NCI-H526 treated with DMSO at 0.1 percent for 48 hours (cell line): ENCODE measurements around the gene TCF25.
A peak's percentile ranks its signal among the peaks of the same experiment; 100 is the strongest.
"Not testable (repeated sequence)": the region's sequence is repeated elsewhere in the genome, so short reads cannot be mapped to it uniquely, and the experiment has no call there.

Source experiments
- DNase-seq: peaks from one replicate; lab custom pipeline; 2025; lab: John Stamatoyannopoulos, UW

The TCF25 gene

DNA sequence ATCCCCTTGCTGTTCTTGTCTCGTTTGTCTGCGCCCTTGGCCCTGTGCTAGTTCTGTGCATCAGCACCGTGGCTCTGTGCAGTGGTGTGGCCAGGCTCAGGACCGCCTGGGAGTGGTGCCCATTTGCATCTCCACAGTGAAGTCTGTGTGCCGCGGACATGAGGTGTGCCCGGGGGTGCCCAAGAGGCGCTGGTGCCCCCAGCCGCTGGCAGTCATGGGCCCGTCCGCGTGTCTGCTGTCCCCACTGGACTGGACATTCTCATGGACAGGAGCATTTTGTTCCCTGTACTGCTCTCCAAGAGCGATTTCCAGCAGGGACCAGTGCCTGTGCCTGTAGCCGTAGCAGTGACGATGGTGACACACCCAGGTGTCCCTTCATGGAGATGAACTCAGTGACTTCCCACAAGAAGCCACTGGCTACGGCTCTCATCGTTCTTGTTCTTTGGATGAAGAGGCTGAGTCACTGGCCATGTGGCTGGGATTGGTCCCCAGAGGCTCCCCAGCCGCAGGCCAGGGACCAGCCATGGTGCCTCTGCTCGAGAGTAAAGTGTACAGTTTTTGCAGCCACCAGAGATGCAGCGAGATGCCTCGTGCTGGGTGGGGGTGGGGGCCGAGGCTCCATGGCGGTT is 32.2 kb downstream of the TCF25 start:
- no peak for DNase-seq

DNA sequence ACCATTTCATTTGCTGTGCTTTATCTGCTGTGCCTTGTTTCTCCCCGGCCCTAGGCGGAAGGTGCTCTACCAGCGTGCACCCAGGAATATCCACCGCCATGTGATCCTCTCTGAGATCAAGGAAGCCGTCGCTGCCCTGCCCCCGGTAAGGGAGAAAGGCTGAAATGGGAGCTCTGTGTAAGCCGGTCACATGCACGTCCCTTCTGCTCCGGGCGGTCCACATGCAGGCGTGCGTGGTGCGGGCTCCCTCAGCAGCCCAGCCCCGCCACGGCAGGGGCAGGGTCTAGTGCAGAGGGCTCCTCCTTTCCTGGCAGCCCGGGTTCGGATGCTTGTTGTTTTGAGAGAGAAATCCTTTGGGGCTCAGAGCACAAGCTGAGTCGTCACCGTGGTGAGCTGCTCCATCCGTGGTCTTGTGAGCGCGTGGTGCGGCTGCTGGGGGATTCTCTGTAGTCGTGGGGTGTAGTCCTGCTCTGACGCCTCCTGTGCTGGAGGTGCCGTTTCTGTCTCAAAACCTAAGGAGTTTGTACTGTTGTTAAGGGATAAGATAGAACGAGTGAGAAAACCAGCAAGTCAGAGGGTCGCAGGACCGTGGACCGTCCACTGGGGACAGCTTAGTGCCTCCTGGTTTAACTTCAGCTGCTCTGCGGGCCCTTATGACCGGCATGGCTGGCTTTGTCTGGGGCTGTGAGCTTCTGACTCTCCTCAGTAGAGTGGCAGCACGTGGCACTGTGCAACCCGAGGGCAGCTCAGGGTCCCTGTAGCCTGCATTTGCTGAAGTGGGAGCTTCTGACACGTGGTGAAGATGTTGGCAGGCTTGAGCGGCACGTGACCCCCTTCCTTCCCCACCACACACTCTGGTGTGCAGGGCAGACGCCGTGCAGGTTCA is 33.0 kb downstream of the TCF25 start:
- DNase-seq: no peak

DNA sequence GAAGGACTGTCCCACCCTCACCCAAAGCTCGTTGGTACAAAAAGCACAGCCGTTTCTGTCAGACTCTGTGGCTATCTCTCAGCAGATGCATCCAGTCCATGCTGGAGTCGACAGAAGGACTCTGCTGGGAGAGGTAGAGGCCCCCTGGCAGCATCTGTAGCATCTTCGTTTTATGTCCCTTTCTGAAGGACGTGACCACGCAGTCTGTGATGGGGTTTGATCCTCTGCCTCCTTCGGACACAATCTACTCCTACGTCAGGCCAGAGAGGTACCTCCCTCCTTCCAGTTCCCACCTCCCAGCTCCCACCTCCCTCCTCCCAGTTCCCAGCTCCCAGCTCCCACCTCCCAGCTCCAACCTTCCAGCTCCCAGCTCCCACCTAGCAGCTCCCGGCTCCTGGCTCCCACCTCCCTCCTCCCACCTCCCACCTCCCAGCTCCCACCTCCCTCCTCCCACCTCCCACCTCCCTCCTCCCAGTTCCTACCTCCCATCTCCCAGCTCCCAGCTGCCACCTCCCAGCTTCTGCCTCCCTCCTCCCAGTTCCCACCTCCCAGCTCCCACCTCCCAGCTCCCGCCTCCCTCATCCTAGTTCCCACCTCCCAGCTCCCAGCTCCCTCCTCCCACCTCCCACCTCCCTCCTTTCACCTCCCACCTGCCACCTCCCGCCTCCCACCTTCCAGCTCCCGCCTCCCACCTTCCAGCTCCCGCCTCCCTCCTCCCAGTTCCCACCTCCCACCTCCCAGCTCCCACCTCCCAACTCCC is 33.8 kb downstream of the TCF25 start:
- DNase-seq: no peak

DNA sequence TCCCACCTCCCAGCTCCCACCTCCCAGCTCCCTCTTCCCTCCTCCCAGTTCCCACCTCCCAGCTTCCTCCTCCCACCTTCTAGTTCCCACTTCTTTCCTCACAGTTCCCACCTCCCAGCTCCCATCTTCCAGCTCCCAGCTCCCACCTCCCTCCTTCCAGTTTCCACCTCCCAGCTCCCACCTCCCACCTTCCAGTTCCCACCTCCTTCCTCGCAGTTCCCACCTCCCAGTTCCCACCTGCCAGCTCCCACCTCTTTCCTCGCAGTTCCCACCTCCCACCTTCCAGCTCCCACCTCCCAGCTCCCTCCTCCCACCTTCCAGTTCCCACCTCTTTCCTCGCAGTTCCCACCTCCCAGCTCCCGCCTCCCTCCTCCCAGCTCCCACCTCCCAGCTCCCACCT is 34.8 kb downstream of the TCF25 start:
- DNase-seq: no peak

DNA sequence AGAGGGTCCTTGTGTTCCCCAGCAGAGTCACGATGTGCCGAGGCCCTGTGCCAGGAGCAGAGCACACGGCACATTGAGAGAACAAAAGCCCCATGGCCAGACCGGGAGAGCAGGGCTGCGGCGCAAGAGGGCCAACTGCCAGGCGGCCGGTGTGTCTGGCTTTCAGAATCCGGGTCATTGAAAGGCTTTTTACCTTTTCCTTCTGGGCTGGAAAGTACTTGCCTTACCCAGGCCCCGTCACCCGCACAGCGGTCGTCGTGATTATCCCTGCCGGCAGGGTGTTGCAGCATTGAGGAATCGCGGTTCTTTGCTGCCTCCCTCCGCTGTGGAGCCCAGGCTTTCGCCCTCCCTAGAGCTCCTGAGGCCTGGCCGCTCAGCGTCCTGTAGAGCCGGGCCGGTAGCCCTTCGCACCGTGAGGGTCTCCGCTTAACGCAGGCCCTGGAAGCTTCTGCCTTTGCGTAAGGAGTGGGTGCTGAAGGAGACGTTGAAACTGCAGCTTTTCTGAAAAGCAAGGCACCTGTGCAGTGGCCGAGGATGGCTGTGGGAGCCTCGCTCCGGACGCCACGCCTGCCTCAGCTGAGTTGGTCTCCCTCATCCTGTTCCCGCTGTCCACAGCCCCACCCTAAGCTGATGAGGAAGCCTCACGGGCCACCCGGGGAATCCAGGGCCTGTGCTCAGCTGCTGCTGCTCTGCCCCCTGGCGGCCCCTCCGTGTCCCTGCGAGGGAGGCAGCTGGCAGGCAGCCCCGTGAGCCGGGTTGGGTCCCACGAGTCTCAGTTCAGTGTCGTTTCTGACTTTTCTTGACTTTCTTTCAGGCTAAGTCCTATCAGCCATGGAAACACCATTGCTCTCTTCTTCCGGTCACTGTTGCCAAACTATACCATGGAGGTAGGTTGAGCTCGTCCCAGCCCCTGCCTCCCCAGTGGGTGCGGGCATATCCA is 36.7 kb downstream of the TCF25 start:
- DNase-seq: peak; percentile 35

DNA sequence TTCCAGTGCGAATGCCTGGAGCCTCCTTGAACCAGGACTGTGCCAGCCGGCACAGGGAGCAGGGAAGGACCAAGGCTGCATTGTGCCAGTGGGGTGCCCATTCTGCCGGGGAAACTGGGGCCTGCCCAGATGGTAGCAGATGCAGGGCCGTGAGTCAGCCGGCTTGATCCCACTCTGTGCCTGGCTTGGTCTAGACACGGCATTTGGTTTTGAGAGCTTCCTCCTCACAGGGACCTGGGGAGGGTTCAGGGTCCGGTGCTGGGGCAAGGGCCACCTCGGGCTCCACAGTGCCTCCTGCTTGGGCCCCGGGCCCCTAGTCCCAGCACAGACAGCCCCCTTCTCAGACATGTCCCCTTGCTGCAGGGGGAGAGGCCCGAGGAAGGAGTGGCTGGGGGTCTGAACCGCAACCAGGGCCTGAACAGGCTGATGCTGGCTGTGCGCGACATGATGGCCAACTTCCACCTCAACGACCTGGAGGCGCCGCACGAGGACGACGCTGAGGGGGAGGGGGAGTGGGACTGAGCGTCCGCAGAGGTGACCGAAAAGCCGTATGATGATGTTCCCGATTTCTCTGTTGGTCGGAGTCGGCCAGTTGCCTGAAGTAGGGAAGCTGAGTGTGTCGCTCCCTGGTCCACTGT is 37.4 kb downstream of the TCF25 start:
- no peak for DNase-seq

DNA sequence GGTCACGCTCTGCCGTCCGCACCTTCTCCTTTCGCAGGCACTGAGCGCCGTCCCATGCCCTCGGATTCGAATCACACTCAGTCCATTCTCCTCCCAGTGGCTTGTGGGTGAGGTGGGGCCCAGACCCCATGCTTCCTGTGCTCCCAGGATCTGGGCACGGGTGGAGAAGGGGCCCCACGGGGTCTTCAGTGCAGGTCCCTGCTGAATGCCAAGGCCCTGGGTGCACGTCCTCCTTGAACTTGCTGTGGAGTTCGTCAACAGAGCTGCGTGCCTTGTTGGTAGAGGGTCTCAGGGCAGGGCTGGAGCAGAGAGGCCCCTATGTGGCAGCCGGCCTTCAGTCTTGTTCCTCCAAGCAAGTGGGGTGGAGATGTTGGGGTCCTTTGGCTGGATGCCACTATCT is 38.0 kb downstream of the TCF25 start:
- DNase-seq: no peak

DNA sequence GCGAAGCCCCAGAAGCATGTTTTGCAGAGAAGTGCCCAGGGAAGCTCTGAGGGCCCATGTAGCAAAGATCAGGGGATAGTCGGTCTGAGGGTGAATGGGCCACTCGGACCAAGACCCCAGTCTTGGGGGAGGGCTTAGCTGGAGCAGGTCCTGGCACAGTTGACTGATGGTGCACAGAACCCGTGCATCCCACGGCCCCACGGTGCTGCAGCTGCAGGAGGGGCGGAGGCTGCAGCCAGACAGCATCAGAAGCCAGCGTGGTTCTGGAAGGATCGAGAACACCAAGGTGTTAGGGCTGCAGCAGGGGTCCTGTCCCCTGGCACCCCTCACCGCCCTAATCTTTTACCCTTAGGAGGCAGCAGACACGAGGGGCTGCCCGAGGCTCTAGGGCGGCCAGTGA is 38.8 kb downstream of the TCF25 start:
- no peak for DNase-seq

DNA sequence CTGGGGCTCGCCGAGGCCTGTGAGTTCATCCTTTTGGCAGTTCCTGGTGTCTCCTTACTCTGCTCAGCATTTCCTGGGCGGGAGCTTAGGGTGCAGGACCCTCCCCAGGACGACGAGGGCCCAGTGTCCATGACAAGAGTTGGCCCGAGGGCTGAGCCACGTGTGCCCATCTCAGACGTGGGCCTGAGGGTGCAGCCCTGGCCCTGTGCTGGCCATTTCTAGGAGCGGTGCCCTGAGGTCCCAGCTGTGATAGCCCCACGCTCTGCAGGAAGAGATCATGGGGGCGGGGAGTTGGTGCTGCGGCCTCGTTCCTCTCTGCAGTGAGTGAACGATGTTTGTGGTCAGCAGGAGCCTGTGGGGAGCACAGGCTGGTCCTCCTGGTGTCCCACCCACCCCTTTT is 39.2 kb downstream of the TCF25 start:
- no peak for DNase-seq

DNA sequence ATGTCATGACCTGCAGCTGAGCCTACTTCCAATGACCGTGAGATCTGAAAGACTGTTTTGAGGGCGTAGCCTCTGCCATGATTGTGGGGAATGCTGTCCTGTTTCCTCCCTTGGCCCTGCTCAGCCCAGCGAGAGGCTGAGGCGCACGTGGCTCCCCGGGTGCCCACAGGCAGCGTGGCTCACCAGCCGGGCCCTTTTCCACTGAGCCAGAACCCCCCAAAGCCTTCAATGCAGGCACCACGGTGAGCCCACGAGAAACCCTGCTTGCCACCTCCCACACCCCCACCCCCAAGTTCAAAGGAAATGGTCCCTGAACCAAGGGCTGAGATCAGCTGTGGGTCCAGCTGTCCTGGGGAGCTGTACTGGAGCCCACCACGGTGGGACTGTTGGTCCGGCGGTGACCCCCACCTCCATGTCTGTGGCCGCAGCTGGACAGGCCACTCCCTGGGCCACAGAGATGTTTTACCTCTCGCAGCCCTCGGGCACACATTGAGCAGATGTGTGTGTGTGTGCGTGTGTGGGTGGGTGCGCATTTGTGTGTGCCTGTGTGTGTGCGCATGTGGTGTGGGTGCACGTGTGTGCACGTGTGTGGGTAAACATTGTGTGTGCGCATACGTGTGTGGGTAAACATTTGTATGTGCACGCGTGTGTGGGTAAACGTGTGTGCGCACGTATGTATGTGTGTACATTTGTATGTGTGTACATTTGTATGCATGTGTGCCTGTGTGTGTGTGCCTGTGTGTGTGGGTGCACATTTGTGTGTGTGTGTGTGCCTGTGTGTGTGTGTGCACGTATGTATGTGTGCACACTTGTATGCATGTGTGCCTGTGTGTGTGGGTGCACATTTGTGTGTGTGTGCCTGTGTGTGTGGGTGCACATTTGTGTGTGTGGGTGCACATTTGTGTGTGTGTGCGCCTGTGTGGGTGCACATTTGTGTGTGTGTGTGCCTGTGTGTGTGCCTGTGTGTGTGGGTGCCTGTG is 40.3 kb downstream of the TCF25 start:
- DNase-seq: no peak

DNA sequence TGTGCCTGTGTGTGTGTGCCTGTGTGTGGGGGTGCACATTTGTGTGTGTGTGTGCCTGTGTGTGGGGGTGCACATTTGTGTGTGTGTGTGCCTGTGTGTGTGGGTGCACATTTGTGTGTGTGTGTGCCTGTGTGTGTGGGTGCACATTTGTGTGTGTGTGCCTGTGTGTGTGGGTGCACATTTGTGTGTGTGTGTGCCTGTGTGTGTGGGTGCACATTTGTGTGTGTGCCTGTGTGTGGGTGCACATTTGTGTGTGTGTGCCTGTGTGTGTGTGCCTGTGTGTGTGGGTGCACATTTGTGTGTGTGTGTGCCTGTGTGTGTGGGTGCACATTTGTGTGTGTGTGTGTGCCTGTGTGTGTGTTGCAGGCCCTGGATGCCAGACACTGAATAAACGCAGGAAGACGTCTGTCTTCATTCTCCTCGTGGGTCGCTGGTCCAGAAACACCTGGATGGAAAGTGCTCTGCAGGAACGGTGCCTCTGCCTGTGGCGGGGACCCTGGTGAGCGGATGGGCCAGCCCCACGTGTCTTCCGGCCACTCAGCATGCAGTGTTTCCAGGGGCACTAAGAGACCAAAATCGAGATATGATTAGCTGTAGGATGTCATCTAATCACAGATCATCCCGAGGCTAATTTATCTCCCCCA is 41.4 kb downstream of the TCF25 start:
- not testable (repeated sequence) for DNase-seq

DNA sequence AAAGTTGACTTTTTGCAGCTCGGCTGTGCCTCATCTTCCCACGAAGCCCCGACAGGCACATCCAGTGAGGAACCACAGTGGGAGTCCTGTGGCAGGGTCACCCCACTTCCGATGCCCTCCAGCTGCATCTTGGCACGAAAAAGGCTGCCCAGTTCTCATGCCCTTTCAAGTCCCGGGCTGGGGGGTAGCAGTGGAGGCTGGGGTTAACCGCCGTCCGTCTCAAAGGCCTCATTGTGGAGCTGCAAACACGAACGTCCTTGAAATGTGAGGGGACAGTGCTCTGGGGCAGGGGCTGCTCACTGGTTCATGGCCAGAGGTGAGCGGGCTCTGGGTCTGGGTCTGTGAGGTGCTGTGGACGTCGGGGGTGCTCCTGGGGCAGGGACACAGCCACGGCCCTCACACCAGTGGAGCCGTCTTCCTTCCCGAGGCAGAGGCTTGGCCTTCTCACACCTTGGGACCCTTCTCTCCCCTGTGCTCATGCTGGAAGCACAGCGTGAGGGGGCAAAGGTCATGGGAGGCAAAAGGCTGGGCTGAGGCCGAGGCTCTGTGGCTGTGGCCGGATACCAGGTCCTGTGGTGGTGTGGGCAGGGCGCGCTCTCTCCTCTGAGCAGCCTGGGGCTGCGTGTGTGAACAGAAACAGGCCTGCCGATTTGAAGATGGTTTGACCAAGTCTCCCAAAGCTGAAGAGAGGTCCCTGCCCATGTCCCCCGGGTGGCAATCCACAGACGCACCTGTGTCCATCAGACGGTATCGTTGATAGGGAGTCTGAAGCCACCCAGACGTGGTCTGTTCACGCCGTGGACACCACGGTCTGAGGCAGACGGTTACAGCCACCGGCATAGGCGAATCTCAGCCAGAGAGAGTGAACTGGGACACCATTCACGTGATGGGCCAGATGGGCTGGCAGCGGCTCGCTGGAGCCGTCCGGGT is 42.2 kb downstream of the TCF25 start:
- no peak for DNase-seq

DNA sequence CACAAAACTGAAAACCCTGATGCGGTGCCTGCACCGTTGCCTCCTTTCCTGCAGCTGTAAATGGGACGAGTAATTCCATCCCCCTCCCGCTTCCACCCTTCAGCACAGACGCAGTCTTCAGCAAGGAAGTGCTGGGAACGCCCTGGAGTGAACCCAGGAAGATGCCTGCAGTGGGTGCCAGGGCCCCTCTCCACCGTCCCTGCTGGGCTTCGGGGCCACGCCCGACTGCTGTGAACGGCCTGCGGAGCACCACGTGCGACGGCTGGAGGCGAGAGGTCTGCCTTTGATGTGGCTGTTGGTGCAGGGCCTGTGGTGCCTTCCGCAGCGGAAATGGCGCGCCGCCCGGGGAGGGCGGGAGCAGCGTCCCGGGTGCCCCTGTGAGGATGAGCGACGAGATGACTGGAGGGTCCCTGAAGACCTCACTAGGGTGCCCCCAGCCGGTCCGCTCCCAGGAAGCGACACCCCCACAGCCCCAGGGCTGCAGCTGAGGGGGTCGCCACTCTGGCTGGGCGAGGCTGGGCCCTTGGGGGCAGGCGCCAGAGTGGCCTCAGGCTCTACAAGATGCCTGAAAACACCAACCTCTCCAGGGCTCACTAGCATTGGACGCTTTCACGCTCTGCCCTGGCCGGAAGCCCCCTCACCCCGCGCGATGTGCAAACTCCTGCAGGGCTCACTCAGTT is 44.5 kb downstream of the TCF25 start:
- no peak for DNase-seq

DNA sequence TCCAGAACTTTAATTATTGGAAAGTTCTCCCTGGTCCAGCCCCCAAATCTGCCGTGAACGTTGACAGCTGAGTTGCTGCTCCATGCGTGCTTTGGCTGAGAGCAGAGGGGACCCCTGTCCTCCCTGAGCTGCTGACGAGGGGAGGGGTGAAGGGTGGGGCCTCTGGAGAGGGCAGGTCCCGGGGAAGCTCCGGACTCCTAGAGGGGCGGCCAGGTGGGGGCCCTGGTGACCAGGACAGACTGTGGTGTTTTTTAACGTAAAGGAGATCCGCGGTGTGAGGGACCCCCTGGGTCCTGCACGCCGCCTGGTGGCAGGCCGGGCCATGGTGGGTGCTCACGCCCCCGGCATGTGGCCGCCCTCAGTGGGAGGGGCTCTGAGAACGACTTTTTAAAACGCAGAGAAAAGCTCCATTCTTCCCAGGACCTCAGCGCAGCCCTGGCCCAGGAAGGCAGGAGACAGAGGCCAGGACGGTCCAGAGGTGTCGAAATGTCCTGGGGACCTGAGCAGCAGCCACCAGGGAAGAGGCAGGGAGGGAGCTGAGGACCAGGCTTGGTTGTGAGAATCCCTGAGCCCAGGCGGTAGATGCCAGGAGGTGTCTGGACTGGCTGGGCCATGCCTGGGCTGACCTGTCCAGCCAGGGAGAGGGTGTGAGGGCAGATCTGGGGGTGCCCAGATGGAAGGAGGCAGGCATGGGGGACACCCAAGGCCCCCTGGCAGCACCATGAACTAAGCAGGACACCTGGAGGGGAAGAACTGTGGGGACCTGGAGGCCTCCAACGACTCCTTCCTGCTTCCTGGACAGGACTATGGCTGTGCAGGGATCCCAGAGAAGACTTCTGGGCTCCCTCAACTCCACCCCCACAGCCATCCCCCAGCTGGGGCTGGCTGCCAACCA is 45.3 kb downstream of the TCF25 start, which contains the start of gene MC1R:
Gene MC1R (plus strand): TSS at position 410 of the 895 bp plus-strand sequence. CDS start 397 bp downstream, at position 807.
- no peak for DNase-seq

DNA sequence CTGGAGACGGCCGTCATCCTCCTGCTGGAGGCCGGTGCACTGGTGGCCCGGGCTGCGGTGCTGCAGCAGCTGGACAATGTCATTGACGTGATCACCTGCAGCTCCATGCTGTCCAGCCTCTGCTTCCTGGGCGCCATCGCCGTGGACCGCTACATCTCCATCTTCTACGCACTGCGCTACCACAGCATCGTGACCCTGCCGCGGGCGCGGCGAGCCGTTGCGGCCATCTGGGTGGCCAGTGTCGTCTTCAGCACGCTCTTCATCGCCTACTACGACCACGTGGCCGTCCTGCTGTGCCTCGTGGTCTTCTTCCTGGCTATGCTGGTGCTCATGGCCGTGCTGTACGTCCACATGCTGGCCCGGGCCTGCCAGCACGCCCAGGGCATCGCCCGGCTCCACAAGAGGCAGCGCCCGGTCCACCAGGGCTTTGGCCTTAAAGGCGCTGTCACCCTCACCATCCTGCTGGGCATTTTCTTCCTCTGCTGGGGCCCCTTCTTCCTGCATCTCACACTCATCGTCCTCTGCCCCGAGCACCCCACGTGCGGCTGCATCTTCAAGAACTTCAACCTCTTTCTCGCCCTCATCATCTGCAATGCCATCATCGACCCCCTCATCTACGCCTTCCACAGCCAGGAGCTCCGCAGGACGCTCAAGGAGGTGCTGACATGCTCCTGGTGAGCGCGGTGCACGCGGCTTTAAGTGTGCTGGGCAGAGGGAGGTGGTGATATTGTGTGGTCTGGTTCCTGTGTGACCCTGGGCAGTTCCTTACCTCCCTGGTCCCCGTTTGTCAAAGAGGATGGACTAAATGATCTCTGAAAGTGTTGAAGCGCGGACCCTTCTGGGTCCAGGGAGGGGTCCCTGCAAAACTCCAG is 46.4 kb downstream of the TCF25 start:
- no peak for DNase-seq

DNA sequence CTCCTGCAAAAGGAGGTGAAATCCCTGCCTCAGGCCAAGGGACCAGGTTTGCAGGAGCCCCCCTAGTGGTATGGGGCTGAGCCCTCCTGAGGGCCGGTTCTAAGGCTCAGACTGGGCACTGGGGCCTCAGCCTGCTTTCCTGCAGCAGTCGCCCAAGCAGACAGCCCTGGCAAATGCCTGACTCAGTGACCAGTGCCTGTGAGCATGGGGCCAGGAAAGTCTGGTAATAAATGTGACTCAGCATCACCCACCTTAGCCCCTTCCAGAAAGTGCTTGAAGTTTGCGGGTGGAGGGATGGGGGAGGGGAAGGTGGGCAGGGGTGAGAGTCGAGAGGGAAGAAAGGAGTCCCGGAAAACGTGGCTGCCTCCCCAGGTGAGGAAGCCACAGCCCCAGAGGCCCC is 47.3 kb downstream of the TCF25 start:
- DNase-seq: no peak
